SK-N-MC (cell line): Measurements from ENCODE around the gene EPHA3.

Source experiments
- EZH2 ChIP-seq: fragments of 200-600 bp; sonication (generic); IDR thresholded peaks from one replicate; pipeline ENCODE4 v1.6.1; 2017; ENCODE audit warnings: antibody characterized with exemption
- FOXP2 ChIP-seq: optimal IDR thresholded peaks from 2 replicates; pipeline ENCODE3; 2011; ENCODE audit warnings: mild to moderate bottlenecking, moderate library complexity; ENCODE audit not compliant: insufficient read depth; ENCODE audit errors: extremely low read length, control extremely low read depth
- POLR2AphosphoS5 ChIP-seq: IDR thresholded peaks from 2 replicates; pipeline ENCODE4 v1.6.1; 2012; ENCODE audit warnings: mild to moderate bottlenecking, low read depth, low read length, borderline replicate concordance

DNA sequence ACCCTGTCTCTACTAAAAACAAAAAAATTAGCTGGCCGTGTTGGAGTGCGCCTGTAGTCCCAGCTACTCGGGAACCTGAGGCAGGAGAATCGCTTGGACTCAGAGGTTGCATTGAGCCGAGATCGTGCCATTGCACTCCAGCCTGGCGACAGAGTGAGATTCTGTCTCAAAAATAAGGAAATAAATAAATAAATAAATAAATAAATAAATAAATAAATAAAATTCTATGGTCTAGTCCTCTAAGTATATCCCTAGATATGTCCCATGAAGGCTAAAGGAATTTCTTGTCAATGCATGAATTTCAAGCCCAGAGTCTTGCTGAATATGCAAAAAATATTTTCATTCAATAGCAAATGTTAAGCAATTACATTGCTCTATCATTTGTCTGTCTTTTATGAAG lies 149.0 kb downstream of the EPHA3 start:
- TF ChIP-seq EZH2 (no peak), POLR2AphosphoS5 (no peak), FOXP2 (no peak)
